HepG2 (cell line): ENCODE measurements around the gene CBLB. TPM values are rescaled to one million over a fixed set of nuclear protein-coding genes. Genes with fewer than 3 reads are reported as not detected.

Experiments
- ATAC-seq: fragments of 200-7000 bp; cut with Tn5 transposase; 3 replicates; pipeline ENCODE4 v1.9.1; 2020; ENCODE audit warnings: mild to moderate bottlenecking, moderate library complexity
- BruUV-seq: library from RNA; stranded (reverse); fragments of 400-500 nt; replicated peaks from 2 replicates; lab custom pipeline; 2021; lab: Mats Ljungman, UMichigan
- CTCF ChIA-PET: fragments of 300-600 bp; formaldehyde crosslinking; extraction: SDS; loops from one replicate; lab custom pipeline; 2021; ENCODE audit warnings: low total read pairs, inconsistent platforms, low intra/inter-chr PET ratio; lab: Yijun Ruan, JAX
- POLR2A ChIA-PET: fragments of 350-600 bp; sonication (Branson Sonifier 250); formaldehyde crosslinking; loops from one replicate; lab custom pipeline; 2020; ENCODE audit warnings: antibody characterized with exemption, inconsistent platforms; lab: Yijun Ruan, JAX
- DNase-seq: peaks from one replicate; pipeline ENCODE4 v3.0.0-alpha.2; 2015; ENCODE audit warnings: low spot score
- FAIRE-seq: peaks from 3 replicates; lab custom pipeline; 2011; peaks lifted over from hg19 to GRCh38; lab: Jason Lieb, UNC
- H2AFZ ChIP-seq: one replicate; pipeline ENCODE4 v1.6.1; 2011; ENCODE audit warnings: low read length, inconsistent platforms
- H3K27ac ChIP-seq: fragments of 300-600 bp; 3 replicates; pipeline ENCODE4 v1.8.0; 2011; ENCODE audit warnings: mixed run types, mild to moderate bottlenecking, mixed read lengths, low read length, inconsistent platforms; ENCODE audit not compliant: insufficient read depth; ENCODE audit errors: extremely low read length
- H3K27me3 ChIP-seq, 2 experiments: fragments of 200-600 bp in 1 of 2; 2 replicates in 1 of 2; 3 replicates in 1 of 2; pipeline versions ENCODE4 v1.6.0 to v1.8.0; 2011; ENCODE audit warnings: low read length in 2 of 2, mild to moderate bottlenecking in 2 of 2, moderate library complexity in 2 of 2, inconsistent platforms in 1 of 2; ENCODE audit not compliant: insufficient read depth in 2 of 2, control insufficient read depth in 1 of 2
- H3K36me3 ChIP-seq, 2 experiments: fragments of 200-600 bp in 1 of 2; replicated peaks in 1 of 2; 2 replicates in 1 of 2; 3 replicates in 1 of 2; pipeline versions ENCODE4 v1.5.1 to v1.8.0; 2011; ENCODE audit warnings: low read length in 2 of 2, inconsistent platforms in 1 of 2; ENCODE audit not compliant: insufficient read depth in 2 of 2, control insufficient read depth in 1 of 2
- H3K4me1 ChIP-seq: 2 replicates; pipeline ENCODE4 v1.5.1; 2012; ENCODE audit warnings: low read length, inconsistent platforms; ENCODE audit not compliant: insufficient read depth
- H3K4me2 ChIP-seq: 2 replicates; pipeline ENCODE4 v1.6.0; 2011; ENCODE audit warnings: low read depth, low read length, inconsistent platforms
- H3K4me3 ChIP-seq, 3 experiments: fragments of 200-600 bp in 1 of 3; sonication (generic), shearing (Covaris generic) in 1 of 3; replicated peaks in 1 of 3; 2 replicates each; pipeline ENCODE4 v1.5.1; 2011 to 2016; ENCODE audit warnings: low read length in 3 of 3, inconsistent platforms in 2 of 3, low read depth in 2 of 3, mild to moderate bottlenecking in 2 of 3, control low read depth in 1 of 3, mixed read lengths in 1 of 3; ENCODE audit not compliant: insufficient read depth in 1 of 3
- H3K79me2 ChIP-seq: one replicate; pipeline ENCODE4 v1.6.1; 2011; ENCODE audit warnings: low read length, inconsistent platforms; ENCODE audit not compliant: insufficient read depth
- H3K9ac ChIP-seq: 2 replicates; pipeline ENCODE4 v1.6.0; 2011; ENCODE audit warnings: mild to moderate bottlenecking, low read depth, low read length, inconsistent platforms; ENCODE audit not compliant: insufficient read depth
- H3K9me3 ChIP-seq: 2 replicates; pipeline ENCODE4 v1.5.1; 2012; ENCODE audit warnings: mild to moderate bottlenecking, low read length
- H4K20me1 ChIP-seq: 2 replicates; pipeline ENCODE4 v1.6.0; 2011; ENCODE audit warnings: inconsistent platforms, mild to moderate bottlenecking, low read length, moderate library complexity; ENCODE audit not compliant: insufficient read depth
- CENPT ChIP-seq: sonication (generic); formaldehyde crosslinking; IDR thresholded peaks from 2 replicates; pipeline ENCODE4 v1.8.0; 2022; ENCODE audit warnings: low read depth, mild to moderate bottlenecking, moderate library complexity, missing genetic modification reagents
- NCOA1 ChIP-seq: sonication (generic); formaldehyde crosslinking; IDR thresholded peaks from 2 replicates; pipeline ENCODE4 v1.9.0; 2021; ENCODE audit warnings: missing genetic modification reagents
- POGZ ChIP-seq: sonication (generic); formaldehyde crosslinking; IDR thresholded peaks from 2 replicates; pipeline ENCODE4 v1.4.0; 2020; ENCODE audit warnings: mild to moderate bottlenecking, missing genetic modification reagents
- SMAD1 ChIP-seq: sonication (generic); formaldehyde crosslinking; IDR thresholded peaks from 2 replicates; pipeline ENCODE4 v1.4.0; 2020; ENCODE audit warnings: missing genetic modification reagents, low read depth, mild to moderate bottlenecking, borderline replicate concordance
- ZNF10 ChIP-seq: sonication (generic); formaldehyde crosslinking; IDR thresholded peaks from 2 replicates; pipeline ENCODE4 v1.4.0; 2020; ENCODE audit warnings: mild to moderate bottlenecking, low read depth, missing genetic modification reagents, borderline replicate concordance
- ZNF317 ChIP-seq: sonication (generic); formaldehyde crosslinking; IDR thresholded peaks from 2 replicates; pipeline ENCODE4 v1.5.0; 2020; ENCODE audit warnings: mild to moderate bottlenecking, missing genetic modification reagents
- WGBS: methylation state at CpG from one replicate; pipeline ENCODE4 v1.1.6; 2017; ENCODE audit warnings: low lambda C conversion rate; 5-methylcytosine and 5-hydroxymethylcytosine counted together
- in situ Hi-C: cut with HindIII; loops from 2 replicates; pipeline ENCODE4 v1.10.0; 2017; ENCODE audit warnings: low pct_unique_long_range_greater_than_20kb; ENCODE audit not compliant: extremely low pct_ligation_motif_present
- intact Hi-C: fragments of 100-400 bp; cut with micrococcal nuclease; formaldehyde crosslinking; loops from one replicate; pipeline ENCODE4 v1.10.0; 2022; ENCODE audit not compliant: unreplicated experiment
- polyA plus RNA-seq, 8 experiments: library from polyadenylated mRNA; depleted of rRNA in 3 of 8; stranded (reverse) in 7 of 8; unstranded in 1 of 8; fragments of >200 nt; fragmentation: Illumina TruSeq in 4 of 8; extraction: Trizol in 4 of 8; gene quantifications; 2 replicates each; pipeline versions ENCODE4 v1.2.1 to v1.2.3, GENCODE V29; 2011 to 2016; ENCODE audit warnings: low read depth in 4 of 8, missing spikeins in 1 of 8, mixed read lengths in 1 of 8; ENCODE audit not compliant: insufficient read depth in 1 of 8
- total RNA-seq, 5 experiments: library from RNA; depleted of rRNA; stranded (reverse); fragments of >200 nt; fragmentation: Illumina TruSeq; extraction: Trizol; gene quantifications; 2 replicates each; pipeline ENCODE4 v1.2.3, GENCODE V29; 2016; ENCODE audit warnings: low read depth in 1 of 5
- TF ChIP-seq, protein P1 (sequence below): sonication (generic); formaldehyde crosslinking; conservative IDR thresholded peaks from 2 replicates; pipeline ENCODE4 v1.8.1; 2023; ENCODE audit warnings: missing genetic modification reagents

The CBLB gene
- total and polyA plus RNA-seq, 2 of the 13 experiments (the other 11 are each of a cell fraction or from before 2014, with no cell fraction given) = 9.8 to 16.4 TPM

GRCh38 chr3:105678017-105678416, 190.8 kb downstream of the CBLB start:
- H3K9me3 ChIP-seq = no peaks in the 10 kb centered on the region
- H3K4me2 ChIP-seq = no peak overlapping the region
- ChIA-PET POLR2A (no interaction called here), CTCF (no interaction called here)
- BruUV-seq = no TSS peak
- H4K20me1 ChIP-seq = no peaks in the 10 kb centered on the region
- no peak overlapping the region for H3K9ac ChIP-seq
- intact Hi-C loops = no loop called here
- no peaks in the 10 kb centered on the region for H3K4me1 ChIP-seq
- TF ChIP-seq NCOA1 = no peak
- no peak for TF ChIP-seq SMAD1 (CRISPR knock-in tag)
- TF ChIP-seq POGZ (CRISPR knock-in tag) = no peak
- TF ChIP-seq ZNF10 (CRISPR knock-in tag) = no peak
- no peak for TF ChIP-seq CENPT (CRISPR knock-in tag)
- TF ChIP-seq, protein P1, sequence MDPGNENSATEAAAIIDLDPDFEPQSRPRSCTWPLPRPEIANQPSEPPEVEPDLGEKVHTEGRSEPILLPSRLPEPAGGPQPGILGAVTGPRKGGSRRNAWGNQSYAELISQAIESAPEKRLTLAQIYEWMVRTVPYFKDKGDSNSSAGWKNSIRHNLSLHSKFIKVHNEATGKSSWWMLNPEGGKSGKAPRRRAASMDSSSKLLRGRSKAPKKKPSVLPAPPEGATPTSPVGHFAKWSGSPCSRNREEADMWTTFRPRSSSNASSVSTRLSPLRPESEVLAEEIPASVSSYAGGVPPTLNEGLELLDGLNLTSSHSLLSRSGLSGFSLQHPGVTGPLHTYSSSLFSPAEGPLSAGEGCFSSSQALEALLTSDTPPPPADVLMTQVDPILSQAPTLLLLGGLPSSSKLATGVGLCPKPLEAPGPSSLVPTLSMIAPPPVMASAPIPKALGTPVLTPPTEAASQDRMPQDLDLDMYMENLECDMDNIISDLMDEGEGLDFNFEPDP (CRISPR knock-in tag) = no peak
- no peak for TF ChIP-seq ZNF317 (CRISPR knock-in tag)
- FAIRE-seq = no peak
- no peak overlapping the region for H2AFZ ChIP-seq
- H3K79me2 ChIP-seq = no peaks in the 10 kb centered on the region
- no peak overlapping the region for H3K4me3 ChIP-seq
- H3K36me3 ChIP-seq = peaks cover 1 to 6% of the 10 kb centered on the region in 2 experiments; a peak in 3 of 5 replicates
- 98% methylated on average over 3 of the region's 3 CpGs for WGBS
- ATAC-seq = no peak
- no peak overlapping the region for H3K27ac ChIP-seq
- H3K27me3 ChIP-seq = no peaks in the 10 kb centered on the region
- in situ Hi-C loops = no loop called here
- DNase-seq = no peak
